HL-60 (cell line): ENCODE measurements around the gene ANKRD34A.

Source experiments
- DNase-seq, 2 experiments: peaks; one replicate each; pipeline ENCODE4 v3.0.0-alpha.2; 2010 to 2020; ENCODE audit warnings: low read depth in 1 of 2, low spot score in 1 of 2
- H3K27ac ChIP-seq: fragments of 250-450 bp; sonication (Bioruptor Pico); replicated peaks from 2 replicates; pipeline ENCODE4 v1.5.1; 2020; ENCODE audit warnings: mild to moderate bottlenecking, moderate library complexity
- H3K27me3 ChIP-seq: fragments of 250-450 bp; sonication (Bioruptor Pico); 2 replicates; pipeline ENCODE4 v1.5.1; 2021; ENCODE audit warnings: mild to moderate bottlenecking, moderate library complexity; ENCODE audit not compliant: insufficient read depth, poor library complexity, severe bottlenecking
- H3K4me3 ChIP-seq: replicated peaks from 2 replicates; pipeline ENCODE4 v1.5.1; 2011; ENCODE audit warnings: mild to moderate bottlenecking, control low read depth, low read length; ENCODE audit not compliant: insufficient read depth
- CTCF ChIP-seq: IDR thresholded peaks from one replicate; pipeline ENCODE4 v1.5.1; 2011; ENCODE audit warnings: low read length, control low read depth, inconsistent platforms; ENCODE audit not compliant: insufficient read depth
- GABPA ChIP-seq: IDR thresholded peaks from 2 replicates; pipeline ENCODE4 v1.6.1; 2012; ENCODE audit warnings: low read depth
- POLR2AphosphoS5 ChIP-seq: IDR thresholded peaks from 2 replicates; pipeline ENCODE4 v1.6.1; 2012; ENCODE audit warnings: low read depth
- REST ChIP-seq: IDR thresholded peaks from 2 replicates; pipeline ENCODE4 v1.6.1; 2012; ENCODE audit warnings: low read depth; ENCODE audit not compliant: insufficient replicate concordance
- SPI1 ChIP-seq: IDR thresholded peaks from 2 replicates; pipeline ENCODE4 v1.6.1; 2012; ENCODE audit warnings: low read depth, mild to moderate bottlenecking, borderline replicate concordance

ANKRD34A gene

GRCh38 chr1:145959957-145960467 lies 4.4 kb downstream of the ANKRD34A start:
- Histone ChIP-seq H3K27me3 (no peaks in the 10 kb centered on the region), H3K27ac (no peak overlapping the region)
- TF ChIP-seq GABPA = no peak
- no peak for TF ChIP-seq POLR2AphosphoS5
- no peak for TF ChIP-seq CTCF
- no peak for TF ChIP-seq SPI1
- no peak for TF ChIP-seq REST

GRCh38 chr1:145959333-145959732 lies 5.0 kb downstream of the ANKRD34A start:
- no peak for DNase-seq
- TF ChIP-seq GABPA (no peak), SPI1 (no peak), CTCF (no peak), POLR2AphosphoS5 (no peak), REST (no peak)
- H3K27ac ChIP-seq = no peak overlapping the region
- no peak overlapping the region for H3K4me3 ChIP-seq
- no peaks in the 10 kb centered on the region for H3K27me3 ChIP-seq

More at GRCh38 chr1:145959957-145960467, 4.4 kb downstream of the ANKRD34A start:
- no peak for DNase-seq
- H3K4me3 ChIP-seq = peak overlapping the region; percentile 46

- Histone ChIP-seq H3K27ac (no peak overlapping the region), H3K4me3 (no peak overlapping the region), H3K27me3 (no peaks in the 10 kb centered on the region)
- TF ChIP-seq REST = no peak
- no peak for TF ChIP-seq CTCF
- TF ChIP-seq GABPA = no peak
- TF ChIP-seq SPI1 = no peak
- TF ChIP-seq POLR2AphosphoS5 = no peak
- DNase-seq = no peak
These were observed 5.6 kb downstream of the ANKRD34A start for GRCh38 chr1:145958734-145959133.
